Trophoblast cell (in vitro differentiated cells and primary cell): ENCODE data around the gene UBAC2.

ENCODE experiments used
- DNase-seq, 2 donors: peaks; one replicate each; pipeline ENCODE4 v3.0.0-alpha.2; 2016
- H2AFZ ChIP-seq: 2 replicates; pipeline ENCODE4 v1.6.1; 2013; ENCODE audit warnings: low read length, moderate library complexity, mild to moderate bottlenecking; ENCODE audit not compliant: insufficient read depth, poor library complexity
- H2AK5ac ChIP-seq: 2 replicates; pipeline ENCODE4 v1.6.1; 2013; ENCODE audit warnings: mild to moderate bottlenecking, low read length
- H2BK120ac ChIP-seq: 2 replicates; pipeline ENCODE4 v1.6.1; 2013; ENCODE audit warnings: low read length, mild to moderate bottlenecking, moderate library complexity; ENCODE audit not compliant: insufficient read depth, poor library complexity
- H2BK12ac ChIP-seq: 2 replicates; pipeline ENCODE4 v1.6.1; 2013; ENCODE audit warnings: mild to moderate bottlenecking, low read length, moderate library complexity
- H2BK5ac ChIP-seq: 2 replicates; pipeline ENCODE4 v1.6.1; 2013; ENCODE audit warnings: low read length, low read depth, moderate library complexity, mild to moderate bottlenecking; ENCODE audit not compliant: poor library complexity
- H3K14ac ChIP-seq: 2 replicates; pipeline ENCODE4 v1.6.1; 2013; ENCODE audit warnings: mild to moderate bottlenecking, low read length
- H3K18ac ChIP-seq: 2 replicates; pipeline ENCODE4 v1.6.1; 2013; ENCODE audit warnings: mild to moderate bottlenecking, low read length
- H3K23ac ChIP-seq: 2 replicates; pipeline ENCODE4 v1.6.1; 2013; ENCODE audit warnings: low read length
- H3K27ac ChIP-seq: 2 replicates; pipeline ENCODE4 v1.5.1; 2013; ENCODE audit warnings: low read depth, mild to moderate bottlenecking, inconsistent platforms, low read length, moderate library complexity
- H3K27me3 ChIP-seq: 2 replicates; pipeline ENCODE4 v1.6.1; 2013; ENCODE audit warnings: inconsistent platforms, mild to moderate bottlenecking, low read length, moderate library complexity; ENCODE audit not compliant: insufficient read depth
- H3K36me3 ChIP-seq, 2 experiments: 1 replicate in 1 of 2; 2 replicates in 1 of 2; pipeline ENCODE4 v1.6.1; 2013; ENCODE audit warnings: low read length in 2 of 2, mild to moderate bottlenecking in 2 of 2, moderate library complexity in 1 of 2; ENCODE audit not compliant: insufficient read depth in 2 of 2, control insufficient read depth in 1 of 2
- H3K4ac ChIP-seq: 2 replicates; pipeline ENCODE4 v1.6.1; 2013; ENCODE audit warnings: low read depth, mild to moderate bottlenecking, low read length, moderate library complexity
- H3K4me1 ChIP-seq, 2 experiments: 1 replicate in 1 of 2; 2 replicates in 1 of 2; pipeline ENCODE4 v1.6.1; 2013; ENCODE audit warnings: low read length in 2 of 2, mild to moderate bottlenecking in 2 of 2, moderate library complexity in 1 of 2; ENCODE audit not compliant: insufficient read depth in 2 of 2, control insufficient read depth in 1 of 2
- H3K4me2 ChIP-seq: 2 replicates; pipeline ENCODE4 v1.6.1; 2013; ENCODE audit warnings: inconsistent platforms, mild to moderate bottlenecking, low read length, moderate library complexity
- H3K4me3 ChIP-seq: 2 replicates; pipeline ENCODE4 v1.5.1; 2013; ENCODE audit warnings: mild to moderate bottlenecking, low read depth, low read length, inconsistent platforms
- H3K79me1 ChIP-seq: one replicate; pipeline ENCODE4 v1.6.1; 2013; ENCODE audit warnings: low read length
- H3K79me2 ChIP-seq: 2 replicates; pipeline ENCODE4 v1.6.1; 2013; ENCODE audit warnings: low read length, mild to moderate bottlenecking; ENCODE audit not compliant: control insufficient read depth, insufficient read depth, poor library complexity
- H3K9ac ChIP-seq: 2 replicates; pipeline ENCODE4 v1.6.1; 2013; ENCODE audit warnings: mild to moderate bottlenecking, low read length
- H3K9me3 ChIP-seq: 2 replicates; pipeline ENCODE4 v1.6.1; 2013; ENCODE audit warnings: low read depth, mild to moderate bottlenecking, control low read depth, inconsistent platforms, low read length; ENCODE audit not compliant: insufficient read depth
- H4K12ac ChIP-seq: 2 replicates; pipeline ENCODE4 v1.6.1; 2013; ENCODE audit warnings: low read depth, mild to moderate bottlenecking, low read length, moderate library complexity
- H4K8ac ChIP-seq: 2 replicates; pipeline ENCODE4 v1.6.1; 2013; ENCODE audit warnings: low read depth, mild to moderate bottlenecking, low read length, moderate library complexity
- H4K91ac ChIP-seq: one replicate; pipeline ENCODE4 v1.6.1; 2013; ENCODE audit warnings: low read depth, mild to moderate bottlenecking, low read length, moderate library complexity
- WGBS: extraction: QIAGEN DNeasy Blood & Tissue Kit; methylation state at CpG from one replicate; pipeline ENCODE4 v1.1.7; 2013; ENCODE audit warnings: missing lambda C conversion rate; ENCODE audit not compliant: insufficient read length, insufficient coverage; ENCODE audit errors: extremely low coverage; 5-methylcytosine and 5-hydroxymethylcytosine counted together

UBAC2 gene

GRCh38 chr13:99353836-99354235 lies 153.2 kb downstream of the UBAC2 start:
- H3K4ac ChIP-seq, result no peak overlapping the region
- no peak overlapping the region for H3K4me2 ChIP-seq
- no peak overlapping the region for H3K9ac ChIP-seq
- peaks cover 19 to 29% of the 10 kb centered on the region in 2 experiments for H3K4me1 ChIP-seq
- H3K4me3 ChIP-seq, result no peak overlapping the region
- no peak overlapping the region for H2BK120ac ChIP-seq
- no peak overlapping the region for H2BK12ac ChIP-seq
- no peak overlapping the region for H3K27ac ChIP-seq
- no CpG with 5 or more reads among the region's 8 CpGs for WGBS
- H4K91ac ChIP-seq, result no peak overlapping the region
- no peaks in the 10 kb centered on the region for H3K27me3 ChIP-seq
- H3K14ac ChIP-seq, result no peak overlapping the region
- peaks cover 3 to 19% of the 10 kb centered on the region in 2 experiments for H3K36me3 ChIP-seq
- H4K8ac ChIP-seq, result no peak overlapping the region
- no peak overlapping the region for H2AK5ac ChIP-seq
- H3K18ac ChIP-seq, result no peak overlapping the region
- peak in 1 of 2 donors; percentile 34 for DNase-seq
- H2AFZ ChIP-seq, result no peak overlapping the region
- no peaks in the 10 kb centered on the region for H3K79me2 ChIP-seq
- peaks cover 2% of the 10 kb centered on the region for H3K9me3 ChIP-seq
- H4K12ac ChIP-seq, result no peak overlapping the region
- H3K23ac ChIP-seq, result no peak overlapping the region
- no peaks in the 10 kb centered on the region for H3K79me1 ChIP-seq
- no peak overlapping the region for H2BK5ac ChIP-seq

GRCh38 chr13:99354371-99354951 lies 153.8 kb downstream of the UBAC2 start:
- Histone ChIP-seq H3K4me3 (no peak overlapping the region), H2AFZ (no peak overlapping the region), H3K23ac (no peak overlapping the region), H4K91ac (no peak overlapping the region), H2BK5ac (no peak overlapping the region), H3K18ac (no peak overlapping the region), H3K14ac (no peak overlapping the region), H3K79me2 (no peaks in the 10 kb centered on the region), H2BK12ac (peak overlapping the region; percentile 40), H2BK120ac (no peak overlapping the region), H3K4me1 (peaks cover 19 to 29% of the 10 kb centered on the region in 2 experiments), H4K8ac (no peak overlapping the region), H3K9ac (no peak overlapping the region), H3K27ac (no peak overlapping the region), H3K4ac (no peak overlapping the region), H3K27me3 (no peaks in the 10 kb centered on the region), H3K9me3 (peaks cover 2% of the 10 kb centered on the region), H3K79me1 (no peaks in the 10 kb centered on the region), H3K4me2 (no peak overlapping the region), H4K12ac (no peak overlapping the region), H2AK5ac (no peak overlapping the region), H3K36me3 (peaks cover 3 to 18% of the 10 kb centered on the region in 2 experiments)
- peak; percentile 94 to 96 for DNase-seq
- no CpG with 5 or more reads among the region's 8 CpGs for WGBS

GRCh38 chr13:99355267-99356011 lies 154.8 kb downstream of the UBAC2 start:
- H3K27me3 ChIP-seq, result no peaks in the 10 kb centered on the region
- DNase-seq, result peak; percentile 65 to 89
- H3K9me3 ChIP-seq, result peaks cover 2% of the 10 kb centered on the region
- no peak overlapping the region for H3K23ac ChIP-seq
- peak overlapping the region; percentile 9 for H3K27ac ChIP-seq
- no peak overlapping the region for H4K8ac ChIP-seq
- H3K4me3 ChIP-seq, result no peak overlapping the region
- H3K79me2 ChIP-seq, result no peaks in the 10 kb centered on the region
- H3K4ac ChIP-seq, result no peak overlapping the region
- H2AFZ ChIP-seq, result no peak overlapping the region
- peaks cover 3 to 20% of the 10 kb centered on the region in 2 experiments for H3K36me3 ChIP-seq
- H2BK120ac ChIP-seq, result no peak overlapping the region
- H2BK5ac ChIP-seq, result no peak overlapping the region
- H3K4me2 ChIP-seq, result no peak overlapping the region
- H3K9ac ChIP-seq, result no peak overlapping the region
- no peaks in the 10 kb centered on the region for H3K79me1 ChIP-seq
- H2BK12ac ChIP-seq, result no peak overlapping the region
- no peak overlapping the region for H4K91ac ChIP-seq
- no CpG with 5 or more reads among the region's 18 CpGs for WGBS
- peak overlapping the region; percentile 17 for H2AK5ac ChIP-seq
- H3K14ac ChIP-seq, result peak overlapping the region; percentile 6
- peaks cover 19 to 29% of the 10 kb centered on the region in 2 experiments for H3K4me1 ChIP-seq
- H3K18ac ChIP-seq, result no peak overlapping the region
- H4K12ac ChIP-seq, result no peak overlapping the region

- no peaks in the 10 kb centered on the region for H3K27me3 ChIP-seq
- no peak overlapping the region for H2BK120ac ChIP-seq
- no peak overlapping the region for H2BK12ac ChIP-seq
- no peak overlapping the region for H2AK5ac ChIP-seq
- H3K4ac ChIP-seq, result no peak overlapping the region
- H3K4me3 ChIP-seq, result no peak overlapping the region
- H3K79me2 ChIP-seq, result no peaks in the 10 kb centered on the region
- no peaks in the 10 kb centered on the region for H3K79me1 ChIP-seq
- peaks cover 19 to 29% of the 10 kb centered on the region in 2 experiments for H3K4me1 ChIP-seq
- peaks cover 3 to 18% of the 10 kb centered on the region in 2 experiments for H3K36me3 ChIP-seq
- H4K8ac ChIP-seq, result no peak overlapping the region
- H3K18ac ChIP-seq, result no peak overlapping the region
- H3K9me3 ChIP-seq, result peaks cover 2% of the 10 kb centered on the region
- WGBS, result no CpG with 5 or more reads among the region's 1 CpG
- no peak overlapping the region for H4K12ac ChIP-seq
- H3K9ac ChIP-seq, result no peak overlapping the region
- no peak overlapping the region for H3K27ac ChIP-seq
- no peak overlapping the region for H3K14ac ChIP-seq
- no peak overlapping the region for H2AFZ ChIP-seq
- H2BK5ac ChIP-seq, result no peak overlapping the region
- no peak overlapping the region for H4K91ac ChIP-seq
- H3K4me2 ChIP-seq, result no peak overlapping the region
- no peak for DNase-seq
- no peak overlapping the region for H3K23ac ChIP-seq
Observed at GRCh38 chr13:99356012-99356261, 155.3 kb downstream of the UBAC2 start.
